Sigmoid colon (tissue), 4 donors: ENCODE measurements around the gene EBP.

Source experiments
- EP300 ChIP-seq, 4 donors: sonication (generic); formaldehyde crosslinking; IDR thresholded peaks; one replicate each; pipeline ENCODE4 v1.6.1; 2017; ENCODE audit warnings: antibody characterized with exemption in 4 of 4
- POLR2A ChIP-seq, 2 donors: fragments of 450-650 bp; IDR thresholded peaks; one replicate each; pipeline ENCODE4 v1.6.1; 2016; ENCODE audit warnings: antibody characterized with exemption in 2 of 2, mild to moderate bottlenecking in 2 of 2, moderate library complexity in 2 of 2
- TF ChIP-seq, protein P1 (sequence below), 4 experiments: fragments of 450-650 bp in 3 of 4; fragments of 200-600 bp in 1 of 4; IDR thresholded peaks; one replicate each; pipeline ENCODE4 v1.5.1; 2016 to 2019; ENCODE audit warnings: antibody characterized with exemption in 4 of 4, mild to moderate bottlenecking in 3 of 4, moderate library complexity in 2 of 4

DNA sequence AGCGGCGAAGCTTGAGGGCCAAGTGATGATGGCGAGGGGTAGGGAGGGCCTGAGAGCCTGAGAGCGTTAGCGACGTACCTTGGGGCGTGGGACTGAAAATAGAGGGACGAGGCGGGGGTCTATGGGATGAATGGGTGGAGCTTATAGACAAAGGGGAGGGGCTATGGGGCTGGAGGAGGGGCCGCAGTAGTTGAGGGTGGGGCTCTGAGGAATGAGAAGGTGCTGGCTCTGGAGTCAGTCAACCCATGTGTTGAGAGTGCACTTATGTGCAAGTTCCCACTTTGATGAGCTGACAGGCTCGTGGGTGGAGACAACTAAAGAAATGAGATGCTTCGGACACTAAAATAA lies 18.4 kb downstream of the EBP start:
- TF ChIP-seq, protein P1, sequence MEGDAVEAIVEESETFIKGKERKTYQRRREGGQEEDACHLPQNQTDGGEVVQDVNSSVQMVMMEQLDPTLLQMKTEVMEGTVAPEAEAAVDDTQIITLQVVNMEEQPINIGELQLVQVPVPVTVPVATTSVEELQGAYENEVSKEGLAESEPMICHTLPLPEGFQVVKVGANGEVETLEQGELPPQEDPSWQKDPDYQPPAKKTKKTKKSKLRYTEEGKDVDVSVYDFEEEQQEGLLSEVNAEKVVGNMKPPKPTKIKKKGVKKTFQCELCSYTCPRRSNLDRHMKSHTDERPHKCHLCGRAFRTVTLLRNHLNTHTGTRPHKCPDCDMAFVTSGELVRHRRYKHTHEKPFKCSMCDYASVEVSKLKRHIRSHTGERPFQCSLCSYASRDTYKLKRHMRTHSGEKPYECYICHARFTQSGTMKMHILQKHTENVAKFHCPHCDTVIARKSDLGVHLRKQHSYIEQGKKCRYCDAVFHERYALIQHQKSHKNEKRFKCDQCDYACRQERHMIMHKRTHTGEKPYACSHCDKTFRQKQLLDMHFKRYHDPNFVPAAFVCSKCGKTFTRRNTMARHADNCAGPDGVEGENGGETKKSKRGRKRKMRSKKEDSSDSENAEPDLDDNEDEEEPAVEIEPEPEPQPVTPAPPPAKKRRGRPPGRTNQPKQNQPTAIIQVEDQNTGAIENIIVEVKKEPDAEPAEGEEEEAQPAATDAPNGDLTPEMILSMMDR (IDR thresholded peaks at IDR 0.05), result no peak
- TF ChIP-seq POLR2A (IDR thresholded peaks at IDR 0.05) (no peak), EP300 (IDR thresholded peaks at IDR 0.05) (no peak)
